Activated CD4-positive, alpha-beta T cell treated with anti-CD3 and anti-CD28 coated beads for 36 hours (primary cell): ENCODE results near the gene LTB4R. TPM values are rescaled to one million over a fixed set of nuclear protein-coding genes. Genes with fewer than 3 reads are reported as not detected.

ENCODE experiments used
- total RNA-seq, 2 experiments: library from RNA; stranded (reverse); gene quantifications; one replicate each; pipeline ENCODE4 v1.2.3, GENCODE V29; 2021

The LTB4R gene
- total RNA-seq, 2 experiments from 2014 or later, result 10.1 to 14.2 TPM

Other genes with a start within 250 kb of the LTB4R start
- gene CPNE6, start 239.9 kb upstream of the LTB4R start, total RNA-seq, result not detected
- 100 to 1,000 TPM; 101 to 115 TPM for gene PCK2, start 217.2 kb upstream of the LTB4R start, total RNA-seq
- gene DCAF11, start 196.7 kb upstream of the LTB4R start, total RNA-seq, result 10 to 100 TPM; 74.0 to 86.2 TPM
- gene NRL, start 196.6 kb upstream of the LTB4R start, total RNA-seq, result 1 to 10 TPM; 1.5 to 1.6 TPM
- under 1 TPM in 1 of 2 experiments, not detected in 1; 0.53 TPM for gene FITM1, start 180.8 kb upstream of the LTB4R start, total RNA-seq
- 100 to 1,000 TPM; 414 to 418 TPM for gene PSME1, start 175.3 kb upstream of the LTB4R start, total RNA-seq
- 10 to 100 TPM; 36.9 to 46.7 TPM for gene EMC9, start 169.9 kb upstream of the LTB4R start, total RNA-seq
- gene PSME2, start 164.9 kb upstream of the LTB4R start, total RNA-seq, result 100 to 1,000 TPM; 445 to 459 TPM
- gene RNF31, start 164.0 kb upstream of the LTB4R start, total RNA-seq, result 10 to 100 TPM; 73.7 to 98.4 TPM
- gene IRF9, start 150.2 kb upstream of the LTB4R start, total RNA-seq, result 100 to 1,000 TPM; 172 to 209 TPM
- gene REC8, start 139.4 kb upstream of the LTB4R start, total RNA-seq, result 10 to 100 TPM; 25.6 to 27.7 TPM
- gene IPO4, start 122.7 kb upstream of the LTB4R start, total RNA-seq, result 10 to 100 TPM; 73.4 to 73.7 TPM
- 10 to 100 TPM; 17.0 to 24.4 TPM for gene TM9SF1, start 116.1 kb upstream of the LTB4R start, total RNA-seq
- under 1 TPM; 0.14 to 0.30 TPM for gene TSSK4, start 105.8 kb upstream of the LTB4R start, total RNA-seq
- 10 to 100 TPM; 48.8 to 73.0 TPM for gene CHMP4A, start 98.0 kb upstream of the LTB4R start, total RNA-seq
- gene MDP1, start 95.4 kb upstream of the LTB4R start, total RNA-seq, result 10 to 100 TPM in 1 of 2 experiments, 1 to 10 TPM in 1; 4.5 to 11.7 TPM
- gene NEDD8, start 79.1 kb upstream of the LTB4R start, total RNA-seq, result 100 to 1,000 TPM; 187 to 217 TPM
- 10 to 100 TPM; 56.7 to 59.6 TPM for gene GMPR2, start 78.6 kb upstream of the LTB4R start, total RNA-seq
- 100 to 1,000 TPM in 1 of 2 experiments, 10 to 100 TPM in 1; 87.4 to 108 TPM for gene TINF2, start 68.9 kb upstream of the LTB4R start, total RNA-seq
- 1 to 10 TPM; 4.8 to 7.4 TPM for gene TGM1, start 48.3 kb upstream of the LTB4R start, total RNA-seq
- 10 to 100 TPM; 52.1 to 56.0 TPM for gene RABGGTA, start 39.9 kb upstream of the LTB4R start, total RNA-seq
- 10 to 100 TPM; 11.7 to 14.6 TPM for gene DHRS1, start 11.7 kb upstream of the LTB4R start, total RNA-seq
- gene NOP9, start 11.7 kb upstream of the LTB4R start, total RNA-seq, result 10 to 100 TPM; 24.4 to 32.5 TPM
- gene CIDEB, start 3.5 kb upstream of the LTB4R start, total RNA-seq, result 10 to 100 TPM; 11.1 to 14.0 TPM
- 1 to 10 TPM; 7.5 to 9.5 TPM for gene LTB4R2, start 1.4 kb upstream of the LTB4R start, total RNA-seq
- gene ADCY4, start 23.6 kb downstream of the LTB4R start, total RNA-seq, result 1 to 10 TPM; 1.4 to 1.8 TPM
- 1 to 10 TPM; 8.9 to 9.4 TPM for gene RIPK3, start 28.5 kb downstream of the LTB4R start, total RNA-seq
- under 1 TPM; 0.11 to 0.30 TPM for gene NFATC4, start 56.7 kb downstream of the LTB4R start, total RNA-seq
- under 1 TPM; 0.07 to 0.16 TPM for gene NYNRIN, start 87.5 kb downstream of the LTB4R start, total RNA-seq
- 10 to 100 TPM; 11.6 to 12.2 TPM for gene CBLN3, start 118.2 kb downstream of the LTB4R start, total RNA-seq
- 10 to 100 TPM; 50.6 to 58.1 TPM for gene KHNYN, start 118.5 kb downstream of the LTB4R start, total RNA-seq
- 10 to 100 TPM; 40.9 to 47.8 TPM for gene SDR39U1, start 131.3 kb downstream of the LTB4R start, total RNA-seq
- gene CMA1, start 196.8 kb downstream of the LTB4R start, total RNA-seq, result under 1 TPM in 1 of 2 experiments, not detected in 1; 0.39 TPM